Measurements from ENCODE around the gene IPPK.

The IPPK gene, protein sequence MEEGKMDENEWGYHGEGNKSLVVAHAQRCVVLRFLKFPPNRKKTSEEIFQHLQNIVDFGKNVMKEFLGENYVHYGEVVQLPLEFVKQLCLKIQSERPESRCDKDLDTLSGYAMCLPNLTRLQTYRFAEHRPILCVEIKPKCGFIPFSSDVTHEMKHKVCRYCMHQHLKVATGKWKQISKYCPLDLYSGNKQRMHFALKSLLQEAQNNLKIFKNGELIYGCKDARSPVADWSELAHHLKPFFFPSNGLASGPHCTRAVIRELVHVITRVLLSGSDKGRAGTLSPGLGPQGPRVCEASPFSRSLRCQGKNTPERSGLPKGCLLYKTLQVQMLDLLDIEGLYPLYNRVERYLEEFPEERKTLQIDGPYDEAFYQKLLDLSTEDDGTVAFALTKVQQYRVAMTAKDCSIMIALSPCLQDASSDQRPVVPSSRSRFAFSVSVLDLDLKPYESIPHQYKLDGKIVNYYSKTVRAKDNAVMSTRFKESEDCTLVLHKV

DNA sequence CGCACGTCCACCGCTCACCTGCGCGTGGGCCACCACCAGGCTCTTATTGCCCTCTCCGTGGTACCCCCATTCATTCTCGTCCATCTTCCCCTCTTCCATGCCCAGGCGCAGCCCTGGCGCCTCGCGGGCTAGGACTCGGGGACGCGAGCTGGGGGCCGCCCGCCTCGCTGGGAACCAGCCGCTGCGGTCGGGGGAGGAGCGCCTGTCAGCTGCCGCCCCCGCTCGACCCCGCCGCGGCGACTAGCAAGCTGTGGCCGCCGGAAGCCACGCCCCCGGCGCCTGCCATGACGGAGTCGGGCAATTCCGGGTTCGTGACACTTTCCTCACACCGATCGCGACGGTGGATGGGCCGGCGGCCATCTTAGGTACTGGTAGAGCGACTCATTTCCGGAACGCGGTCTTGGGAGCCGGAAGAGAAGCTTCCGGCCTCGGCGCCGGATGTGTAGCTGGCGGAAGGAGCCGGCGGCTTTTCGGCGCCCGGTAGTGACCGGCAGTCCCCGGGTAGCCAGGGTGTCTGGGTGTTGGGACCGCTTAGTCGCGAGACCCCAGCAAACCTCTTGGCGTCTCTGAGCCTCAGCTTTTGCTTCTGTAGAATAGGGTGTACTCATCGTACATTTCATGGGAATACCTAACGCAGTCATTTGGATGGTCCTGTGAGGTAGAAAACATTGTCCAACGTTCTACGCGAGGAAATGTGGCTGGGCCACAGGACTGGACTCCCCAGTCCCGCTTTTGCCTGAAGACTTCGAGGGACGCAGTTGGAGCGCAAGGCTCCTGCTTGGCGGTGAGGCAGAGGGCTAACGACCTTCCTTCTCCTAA is at the start of gene IPPK:
Gene IPPK, minus strand, starts transcription at position 242 of the 819 bp plus-strand sequence. Its CDS starts 143 bp downstream, at position 99.
- DNase-seq = peak; percentile 97

DNA sequence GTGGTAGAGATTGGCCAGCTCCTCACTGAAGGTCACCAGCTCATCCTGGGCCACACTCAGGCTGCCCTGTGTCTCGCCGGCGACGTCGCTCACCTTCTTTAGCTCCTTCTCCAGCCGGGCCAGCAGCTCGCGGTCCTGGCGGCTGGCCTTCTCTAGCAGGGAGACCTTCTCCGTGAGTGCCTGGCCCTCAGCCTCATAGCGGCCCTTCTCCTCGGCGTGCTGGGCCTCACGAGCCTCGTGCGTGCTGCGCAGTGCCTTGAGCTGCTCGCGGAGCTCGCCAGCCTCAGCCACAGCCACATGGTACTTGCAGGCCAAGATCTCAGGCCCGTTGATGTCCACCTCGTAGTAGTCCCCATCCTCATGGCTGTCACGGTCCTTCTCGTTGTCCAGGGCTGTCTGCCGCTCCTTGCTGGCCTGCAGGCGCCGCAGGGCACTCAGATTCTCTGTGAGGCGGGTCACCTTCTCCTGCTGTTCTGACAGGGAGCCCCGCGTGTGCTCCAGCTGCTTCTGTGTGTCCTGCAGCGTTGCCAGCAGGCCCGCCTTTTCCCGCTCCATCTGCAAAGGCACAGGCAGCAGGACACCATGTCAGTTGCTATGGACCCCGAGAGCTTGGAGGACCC is 49.2 kb upstream of the IPPK start:
- DNase-seq = no peak

DNA sequence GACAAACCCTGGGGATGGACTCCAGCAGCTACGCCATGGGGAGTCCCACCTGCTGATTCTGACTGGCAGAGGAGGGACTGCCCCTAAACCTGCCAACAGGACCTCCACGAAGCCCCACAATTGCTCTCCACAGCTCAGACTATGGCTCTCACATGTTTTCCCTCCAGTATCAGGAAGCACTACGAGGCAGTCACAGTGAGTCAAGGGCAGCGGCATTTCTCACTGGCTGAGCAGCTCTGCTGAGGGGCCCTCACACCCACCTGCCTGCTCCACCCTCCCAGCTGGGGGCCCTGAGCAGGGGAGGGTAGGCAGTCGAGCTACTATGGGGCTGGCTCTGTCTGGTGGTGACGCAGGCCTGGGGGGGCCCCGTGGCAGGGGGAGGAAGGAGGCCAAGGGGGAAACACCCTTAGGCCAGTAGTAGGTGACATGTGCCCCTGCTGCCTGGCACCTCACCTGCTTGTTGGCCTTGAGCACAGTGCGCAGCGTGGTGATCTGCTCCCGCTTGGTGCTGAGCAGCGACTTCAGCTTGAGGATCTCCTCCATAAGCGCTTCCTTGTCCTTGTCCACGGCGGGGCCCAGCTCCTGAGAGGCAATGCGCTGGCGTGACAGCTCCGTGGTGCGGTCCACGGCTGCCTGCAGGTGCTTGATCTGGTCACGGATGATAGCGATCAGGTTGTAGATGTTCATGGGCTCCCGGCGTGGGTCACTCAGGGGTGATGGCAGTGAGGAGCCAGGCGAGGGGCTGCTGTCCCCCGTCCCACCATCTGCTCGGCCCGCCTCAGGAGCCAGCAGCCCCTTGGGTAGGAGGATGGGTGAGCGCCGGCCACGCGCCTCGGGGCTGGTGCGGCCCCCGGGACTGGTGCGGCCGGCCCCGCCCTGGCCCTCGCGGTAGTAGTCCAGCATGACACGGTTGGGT is 48.4 kb upstream of the IPPK start:
- DNase-seq = no peak

DNA sequence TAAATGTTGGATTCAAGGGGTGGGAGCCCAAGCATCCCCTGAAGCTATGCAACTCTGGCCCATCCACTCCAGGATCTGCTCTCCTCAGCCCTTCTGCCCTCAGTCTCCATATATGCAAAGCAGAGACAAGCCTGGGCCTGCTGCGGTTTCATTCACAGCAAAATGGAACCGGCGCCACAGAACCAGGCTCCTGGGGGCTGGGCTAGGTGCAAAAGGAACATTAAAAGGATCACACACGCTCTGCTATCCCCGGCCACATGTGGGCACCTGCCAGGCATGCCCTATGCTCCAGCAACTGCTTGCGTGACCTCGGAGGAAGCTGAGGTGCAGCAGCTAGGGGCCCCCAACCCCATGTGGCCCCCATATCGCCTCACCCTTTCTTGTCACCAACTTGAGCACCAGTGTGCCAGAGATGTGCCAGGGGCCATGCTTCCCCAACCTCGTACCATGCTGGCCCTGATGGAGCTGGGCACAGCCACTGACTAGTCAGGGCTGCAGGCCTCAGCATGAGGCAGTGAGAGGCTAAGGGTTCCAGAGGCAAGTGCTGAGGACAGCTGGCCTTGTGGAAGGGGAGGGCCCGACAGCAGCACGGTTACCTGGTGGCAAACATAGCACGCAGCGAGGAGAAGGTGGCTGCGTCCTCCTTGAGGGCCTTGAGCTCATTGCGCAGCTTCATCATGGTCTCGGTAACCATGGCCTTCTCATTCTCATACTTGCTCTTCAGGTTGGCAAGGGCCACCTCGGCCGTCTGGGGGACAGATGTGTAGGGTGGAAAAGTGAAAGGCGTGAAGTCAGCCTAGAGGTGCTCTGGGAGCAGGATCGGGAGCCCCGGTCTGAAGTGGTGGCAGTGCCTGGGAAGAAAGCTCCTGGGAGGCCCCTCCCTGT is 47.5 kb upstream of the IPPK start:
- DNase-seq = no peak

DNA sequence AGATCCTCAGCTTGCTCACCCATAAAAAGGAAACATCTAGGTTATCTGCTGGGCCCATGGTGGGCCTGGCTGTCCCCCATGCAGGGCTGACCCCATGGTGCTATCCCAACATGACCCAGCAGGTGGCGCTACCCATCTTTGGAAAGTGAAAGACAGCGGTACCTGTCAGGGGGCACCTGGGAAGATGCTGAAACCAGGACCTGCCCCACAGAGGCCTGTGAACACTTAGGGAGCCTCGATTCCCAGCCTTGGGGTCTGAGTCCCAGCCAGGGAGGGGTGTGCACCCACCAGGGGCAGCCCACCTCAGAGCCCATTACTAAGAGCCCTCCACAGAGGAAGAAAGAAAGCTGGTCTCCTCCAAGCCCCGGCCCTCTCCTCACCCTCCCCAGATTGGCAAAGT is 46.6 kb upstream of the IPPK start:
- DNase-seq = peak; percentile 31

DNA sequence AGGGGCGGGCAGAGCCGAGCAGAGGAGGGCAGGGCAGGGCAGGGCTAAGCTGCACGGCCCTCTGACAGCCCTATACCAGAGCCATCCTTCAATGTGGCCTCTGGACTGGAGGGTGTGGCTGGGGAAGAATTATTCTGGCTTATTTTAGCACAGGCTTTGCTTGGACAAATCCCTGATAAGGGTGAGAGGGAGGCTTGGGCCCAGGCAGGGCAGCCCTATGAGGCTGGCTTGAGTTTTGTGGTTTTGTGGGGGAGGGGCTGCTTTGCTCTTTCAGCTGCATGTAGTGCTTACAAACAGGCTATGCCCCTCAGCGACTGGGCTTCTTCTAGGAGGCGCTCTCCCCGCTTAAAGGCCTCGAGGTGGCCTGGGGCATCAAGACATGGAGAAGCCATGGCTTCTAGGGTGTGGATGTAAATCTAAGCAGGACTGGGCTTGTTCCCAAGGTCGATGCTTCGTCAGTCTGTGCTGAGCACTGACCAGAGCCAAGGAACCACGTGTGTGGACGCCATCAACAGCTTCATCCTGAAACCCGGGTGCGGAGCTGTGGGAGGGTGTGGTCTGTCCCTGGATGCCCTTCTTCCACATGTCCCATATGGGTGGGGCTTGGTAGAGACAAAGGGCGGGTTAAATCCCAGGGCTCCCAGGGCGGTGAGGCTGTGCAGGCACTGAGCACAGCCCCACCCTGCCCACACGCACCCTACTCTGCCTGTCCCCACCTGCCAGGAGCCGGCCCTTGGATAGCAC is 45.7 kb upstream of the IPPK start:
- no peak for DNase-seq

DNA sequence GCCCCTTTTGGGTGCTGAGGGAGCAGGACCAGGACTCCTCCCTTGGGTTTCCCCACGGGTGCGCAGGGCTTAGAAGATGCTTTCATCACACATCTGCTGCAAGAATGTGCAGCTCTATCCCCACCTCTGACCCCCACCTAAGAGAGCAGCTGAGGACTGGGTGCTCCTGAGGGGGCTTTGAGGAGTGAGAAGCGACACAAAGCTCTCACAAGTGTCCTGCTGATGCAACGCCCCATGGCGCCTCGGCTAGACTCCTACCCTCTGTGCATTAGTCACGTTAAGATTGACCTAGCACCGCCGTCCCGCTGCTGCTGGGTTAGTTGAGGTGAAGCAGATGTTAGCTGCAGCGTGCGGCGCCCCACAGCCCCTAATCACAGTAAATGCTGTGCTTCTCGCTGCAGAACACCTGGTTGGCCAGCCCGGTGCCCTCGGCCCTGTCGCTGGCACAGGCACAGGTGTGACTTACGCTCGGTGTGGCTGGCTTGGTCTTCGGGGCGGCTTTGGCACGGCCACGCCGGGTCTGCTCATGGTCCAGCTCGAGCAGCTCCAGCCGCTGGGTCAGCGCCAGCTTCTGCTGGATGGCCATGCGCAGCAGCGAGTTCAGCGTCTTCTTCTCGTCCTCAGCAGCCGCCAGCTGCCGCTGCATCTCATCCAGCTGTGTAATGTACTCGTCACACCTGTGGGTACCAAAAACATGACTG is 45.0 kb upstream of the IPPK start:
- DNase-seq = no peak

DNA sequence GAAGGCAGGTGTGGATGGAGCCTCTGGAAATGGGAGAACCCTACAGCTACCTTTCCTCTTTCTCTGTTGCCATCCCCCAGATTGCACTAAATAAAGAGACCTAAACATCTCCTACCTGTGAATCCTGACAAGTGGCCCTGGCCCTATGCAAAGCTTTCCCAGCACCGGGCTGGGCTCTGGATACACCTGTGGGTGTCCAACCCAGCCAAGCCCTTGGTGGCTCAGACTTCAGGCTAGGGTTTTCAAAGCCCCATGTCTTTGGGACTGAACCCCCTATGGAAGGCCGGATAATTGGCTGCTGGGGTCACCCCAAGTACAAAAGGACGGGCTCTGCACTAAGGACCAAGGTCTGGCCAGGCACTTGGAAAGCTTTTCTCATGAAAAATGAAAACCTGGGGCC is 44.1 kb upstream of the IPPK start:
- no peak for DNase-seq

DNA sequence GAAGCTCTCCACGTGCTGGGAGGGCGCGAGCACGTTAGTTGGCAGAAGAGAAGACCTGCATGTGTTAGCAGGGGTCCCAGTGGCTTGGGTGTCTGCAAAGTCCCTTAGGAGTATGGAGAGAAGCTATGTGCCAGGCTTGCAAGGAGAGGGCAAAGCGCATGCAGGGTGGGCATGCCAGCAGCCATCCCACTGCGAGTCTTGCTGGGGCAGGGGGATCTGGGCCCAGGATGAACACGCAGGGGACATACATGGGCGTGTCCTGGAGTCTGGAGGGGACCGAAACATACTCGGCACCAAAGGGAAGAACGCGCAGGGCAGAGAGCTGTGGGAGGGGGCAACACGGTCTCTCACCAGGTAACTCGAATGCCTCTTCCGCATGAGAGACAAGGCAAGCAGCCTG is 43.6 kb upstream of the IPPK start:
- DNase-seq = no peak

DNA sequence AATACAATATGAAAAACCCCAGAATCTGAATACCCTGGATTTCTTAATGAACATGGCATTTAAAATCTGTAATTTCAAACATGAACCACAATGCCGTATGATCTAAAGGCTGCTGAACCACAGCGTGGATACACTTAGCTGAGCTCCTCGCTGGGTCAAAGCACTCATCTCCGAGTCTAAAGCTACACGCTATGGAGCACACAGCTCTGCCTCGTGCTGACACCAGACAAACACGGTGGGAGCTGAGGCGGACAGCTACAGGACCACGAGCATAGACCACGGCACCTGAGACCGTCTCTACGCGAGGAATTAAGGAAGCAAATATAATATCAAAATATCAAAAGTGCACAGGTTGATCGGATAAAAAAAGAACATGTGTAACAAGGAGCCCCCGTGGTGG is 42.8 kb upstream of the IPPK start:
- no peak for DNase-seq

DNA sequence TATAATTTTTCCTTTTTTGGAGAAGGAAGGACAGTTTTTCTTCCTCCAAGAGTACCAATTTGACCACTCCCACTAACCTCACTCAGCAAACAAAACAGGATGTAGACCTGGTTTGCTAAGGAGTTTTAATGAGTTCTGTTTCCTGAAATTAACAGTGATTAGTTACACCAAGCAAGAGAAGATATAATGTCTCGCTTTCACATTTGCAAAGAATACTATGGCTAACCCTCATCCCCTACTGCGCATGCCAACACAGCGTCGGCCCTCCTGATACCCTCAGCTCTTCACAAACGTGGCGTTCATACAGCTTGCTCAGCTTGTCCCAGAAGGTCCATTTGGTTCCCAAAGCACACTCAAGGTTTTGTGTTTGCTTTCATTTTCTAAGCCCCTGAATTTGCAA is 41.9 kb upstream of the IPPK start:
- DNase-seq = no peak

DNA sequence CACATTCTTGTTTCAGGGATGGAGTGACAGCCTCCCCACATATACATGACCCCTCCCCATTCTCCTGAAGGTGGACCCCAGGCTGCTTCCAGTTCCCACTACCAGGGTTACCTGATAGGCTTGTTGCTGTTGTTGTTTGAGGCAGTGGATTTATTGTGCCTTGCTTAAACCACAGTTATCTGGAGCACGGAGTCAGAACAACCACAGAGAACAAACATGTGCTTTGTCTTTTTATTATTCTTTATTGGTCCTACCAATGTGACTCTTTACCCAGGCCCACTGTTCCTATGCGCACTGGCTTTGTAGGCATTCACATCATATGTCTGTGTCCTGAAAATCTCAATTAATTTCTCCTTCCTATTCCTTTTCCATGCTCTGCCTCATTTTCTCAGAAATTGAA is 41.2 kb upstream of the IPPK start:
- no peak for DNase-seq

DNA sequence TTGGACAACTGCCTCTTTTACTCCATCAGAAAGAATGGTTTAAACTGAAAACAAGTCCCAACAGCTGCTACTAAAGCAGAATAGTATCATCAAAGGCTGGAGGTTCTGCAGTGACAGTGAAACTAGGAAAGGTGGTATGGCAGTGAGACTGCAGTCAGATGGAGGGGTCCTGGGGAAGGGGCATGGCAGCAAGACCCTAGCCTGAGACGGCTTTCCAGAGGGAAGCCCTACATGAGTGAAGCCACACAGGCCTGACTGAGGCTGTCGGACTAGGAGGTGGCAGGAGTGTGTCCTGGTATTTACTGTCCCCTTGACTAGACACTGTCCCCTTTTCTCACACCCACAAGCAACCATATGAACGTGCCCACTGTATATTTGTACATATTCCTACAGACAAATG is 40.4 kb upstream of the IPPK start:
- DNase-seq = no peak

DNA sequence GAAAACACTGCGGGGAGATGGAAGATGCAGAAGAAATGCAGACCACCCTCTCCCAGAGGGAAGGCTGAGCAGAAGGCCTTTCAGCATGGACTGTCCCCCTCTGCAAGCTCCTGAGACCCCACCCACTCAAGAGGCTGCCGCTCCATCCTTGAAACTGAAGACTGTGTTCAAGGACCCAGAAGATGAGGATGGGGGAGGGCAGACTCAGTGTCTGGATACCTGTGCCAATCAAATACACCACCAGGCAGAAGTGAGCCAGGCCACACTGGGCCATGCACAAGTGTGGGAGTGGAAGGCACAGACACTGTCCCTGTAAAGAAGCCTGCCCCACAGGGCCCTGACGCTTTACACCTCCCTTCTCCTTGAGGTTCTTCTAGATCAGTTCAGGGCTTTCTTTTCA is 40.0 kb upstream of the IPPK start:
- DNase-seq = no peak

DNA sequence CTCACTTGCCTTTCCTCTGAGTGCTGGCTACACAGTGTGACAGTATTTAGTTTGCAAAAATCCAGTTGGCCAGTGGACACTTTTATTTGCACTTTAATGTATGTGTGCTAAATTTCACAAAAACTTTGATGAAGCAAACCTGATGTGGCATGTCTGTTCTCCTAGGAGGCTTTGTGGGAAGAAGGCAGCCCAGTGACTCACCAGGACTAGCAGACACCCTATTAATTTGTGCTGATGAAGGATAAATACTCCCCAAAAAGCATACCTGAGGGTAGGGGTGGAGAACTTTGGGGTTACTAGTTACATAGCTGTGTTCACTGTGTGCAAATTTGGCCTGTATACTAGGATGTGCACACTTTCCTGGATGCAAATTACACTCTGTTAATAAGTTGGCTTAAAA is 39.3 kb upstream of the IPPK start:
- DNase-seq = no peak

DNA sequence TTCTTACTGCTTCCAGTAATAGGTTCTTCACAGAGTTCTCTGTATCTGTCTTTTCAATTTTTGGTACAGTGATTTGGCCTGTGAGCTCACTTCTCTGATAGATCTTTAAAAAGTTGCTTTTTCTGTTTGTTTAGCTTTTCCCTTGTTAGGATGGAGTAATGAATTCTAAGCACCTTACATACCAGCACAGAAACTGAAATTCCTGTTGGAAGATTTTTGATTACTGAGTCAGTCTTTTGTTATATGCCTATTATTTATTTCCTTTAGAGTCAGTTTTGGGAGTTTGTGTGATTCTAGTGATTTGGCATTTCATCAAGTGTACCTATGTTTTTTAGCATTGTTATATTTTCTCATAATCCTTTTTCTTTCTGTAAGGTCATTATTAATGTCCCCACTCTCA is 37.6 kb upstream of the IPPK start:
- no peak for DNase-seq

DNA sequence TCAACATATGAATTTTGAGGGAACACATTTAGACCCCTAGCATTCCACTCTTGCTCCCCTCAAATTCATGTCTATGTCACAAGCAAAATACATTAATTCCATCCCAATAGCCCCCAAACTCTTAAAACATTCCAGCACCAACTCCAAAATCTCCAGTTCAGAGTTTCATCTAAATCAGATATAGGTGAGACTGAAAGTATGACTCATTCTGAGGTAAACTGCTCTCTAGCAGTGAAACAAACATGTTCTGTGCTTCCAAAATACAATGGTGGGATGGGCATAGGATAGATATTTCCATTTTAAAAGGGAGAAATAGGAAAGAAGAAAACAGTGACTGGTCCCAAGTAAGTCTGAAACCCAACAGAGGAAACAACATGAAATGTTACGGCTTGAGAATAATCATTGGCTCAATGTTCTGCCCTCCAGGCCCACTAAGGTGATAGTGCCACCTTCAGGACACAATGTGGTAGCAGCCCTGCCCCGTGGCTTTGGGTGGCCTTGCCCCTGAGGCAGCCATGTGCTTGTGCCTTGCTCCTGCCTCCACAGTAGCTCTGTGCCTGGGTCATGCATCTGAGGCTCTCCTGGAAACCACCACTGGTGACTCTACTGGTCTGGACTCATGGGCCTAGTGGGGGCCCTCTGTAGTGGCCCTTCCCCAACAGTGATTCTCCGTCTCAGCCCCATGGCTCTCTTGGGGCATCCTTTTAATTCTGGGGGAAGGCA is 36.4 kb upstream of the IPPK start:
- no peak for DNase-seq

DNA sequence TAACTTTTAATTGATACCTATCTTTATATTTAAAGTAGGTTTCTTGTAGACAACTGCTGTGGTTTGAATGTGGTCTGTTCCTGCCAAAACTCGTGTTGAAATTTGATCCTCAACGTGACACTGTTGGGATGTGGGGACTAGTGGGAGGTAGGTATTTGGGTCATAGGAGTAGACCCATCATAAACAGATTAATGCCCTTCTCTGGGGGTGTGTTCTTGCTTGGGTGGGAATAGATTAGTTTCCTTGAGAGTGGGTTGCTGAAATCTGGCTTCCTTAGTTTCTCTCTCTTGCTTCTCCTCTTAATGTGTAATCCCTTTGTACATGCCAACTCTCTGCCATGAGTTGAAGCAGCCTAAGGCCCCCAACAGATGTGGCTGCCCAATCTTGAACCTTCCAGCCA is 34.6 kb upstream of the IPPK start:
- DNase-seq = no peak

DNA sequence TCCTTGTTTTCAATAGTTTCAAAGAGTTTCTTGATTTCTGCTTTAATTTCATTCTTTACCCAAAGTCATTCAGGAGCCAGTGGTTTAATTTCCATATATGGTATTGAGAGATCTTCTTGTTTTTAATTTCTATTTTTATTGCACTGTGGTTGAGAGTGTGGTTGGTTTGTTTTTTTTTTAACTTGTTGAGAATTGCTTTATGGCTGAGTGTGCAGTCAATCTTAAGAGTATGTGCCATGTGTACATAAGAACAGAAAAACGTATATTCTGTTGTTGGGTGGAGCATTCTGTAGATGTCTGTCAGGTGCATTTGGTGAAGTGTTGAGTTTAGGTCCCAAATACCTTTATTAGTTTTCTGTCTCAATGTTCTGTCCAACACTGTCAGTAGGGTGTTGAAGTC is 26.7 kb upstream of the IPPK start:
- DNase-seq = no peak
